Glomerular endothelial cell (primary cell): ENCODE measurements around the gene CENPF. TPM values are rescaled to one million over a fixed set of nuclear protein-coding genes. Genes with fewer than 3 reads are reported as not detected.

Experiments
- DNase-seq: peaks from one replicate; pipeline ENCODE4 v3.0.0-alpha.2; 2011; ENCODE audit warnings: low read depth, low spot score; ENCODE audit errors: extremely low read depth
- total RNA-seq: library from RNA; depleted of rRNA; stranded (reverse); fragments of >200 nt; gene quantifications from 2 replicates; pipeline ENCODE4 v1.2.3, GENCODE V29; 2015

The CENPF gene
- total RNA-seq, 1 donor from 2014 or later = 13.1 TPM

GRCh38 chr1:214702556-214702955 lies 99.6 kb downstream of the CENPF start:
- no peak for DNase-seq

GRCh38 chr1:214707306-214708087 lies 104.5 kb downstream of the CENPF start:
- DNase-seq = no peak

- DNase-seq = no peak
Measured at GRCh38 chr1:214708321-214708955, 105.4 kb downstream of the CENPF start.

- DNase-seq = no peak
Measured at GRCh38 chr1:214709241-214709640, 106.2 kb downstream of the CENPF start.

GRCh38 chr1:214712737-214713136 lies 109.7 kb downstream of the CENPF start:
- no peak for DNase-seq

Other genes with a start within 250 kb of the CENPF start
- 77.6 and 81.7 TPM in 2 replicates for gene PTPN14, start 51.6 kb upstream of the CENPF start, total RNA-seq